GM12801 (cell line): ENCODE results near the gene TSPAN31.

Experiments
- TF ChIP-seq, protein P1 (sequence below): IDR thresholded peaks from one replicate; pipeline ENCODE4 v1.5.1; 2011; ENCODE audit warnings: control low read depth; ENCODE audit not compliant: insufficient read length; ENCODE audit errors: extremely low read depth

The TSPAN31 gene

DNA sequence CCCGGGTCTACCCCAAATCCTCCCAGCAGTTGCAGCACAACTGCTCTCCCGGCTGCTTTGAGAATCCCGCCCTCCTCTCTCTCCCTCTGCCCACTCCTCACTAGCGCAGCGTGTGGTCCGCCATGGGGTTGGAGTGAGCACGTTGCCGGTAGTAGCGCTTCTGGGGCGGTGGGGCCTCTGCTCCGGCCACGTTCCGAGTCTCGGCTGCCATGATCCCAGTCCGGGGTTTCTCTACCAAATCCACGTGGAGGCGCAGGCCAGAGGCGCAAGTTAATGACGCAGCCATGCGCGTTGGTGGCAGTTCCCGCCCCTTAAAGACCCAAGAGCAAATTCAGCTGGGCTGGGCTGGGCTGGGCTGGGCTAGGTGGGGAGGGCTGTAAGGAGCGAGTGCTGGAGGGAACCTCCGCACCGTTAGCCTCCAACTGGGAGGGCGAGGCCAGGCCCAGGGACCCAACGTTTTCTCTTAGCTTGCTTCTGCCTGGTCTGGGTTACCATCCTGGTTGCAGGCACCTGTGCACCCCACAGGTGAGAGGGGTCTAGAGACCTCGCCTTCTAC is 27.1 kb downstream of the TSPAN31 start, which contains the start of gene METTL1:
Gene METTL1, minus strand, starts transcription at position 233 of the 556 bp plus-strand sequence. Its CDS starts 22 bp downstream, at position 211.
- TF ChIP-seq, protein P1, sequence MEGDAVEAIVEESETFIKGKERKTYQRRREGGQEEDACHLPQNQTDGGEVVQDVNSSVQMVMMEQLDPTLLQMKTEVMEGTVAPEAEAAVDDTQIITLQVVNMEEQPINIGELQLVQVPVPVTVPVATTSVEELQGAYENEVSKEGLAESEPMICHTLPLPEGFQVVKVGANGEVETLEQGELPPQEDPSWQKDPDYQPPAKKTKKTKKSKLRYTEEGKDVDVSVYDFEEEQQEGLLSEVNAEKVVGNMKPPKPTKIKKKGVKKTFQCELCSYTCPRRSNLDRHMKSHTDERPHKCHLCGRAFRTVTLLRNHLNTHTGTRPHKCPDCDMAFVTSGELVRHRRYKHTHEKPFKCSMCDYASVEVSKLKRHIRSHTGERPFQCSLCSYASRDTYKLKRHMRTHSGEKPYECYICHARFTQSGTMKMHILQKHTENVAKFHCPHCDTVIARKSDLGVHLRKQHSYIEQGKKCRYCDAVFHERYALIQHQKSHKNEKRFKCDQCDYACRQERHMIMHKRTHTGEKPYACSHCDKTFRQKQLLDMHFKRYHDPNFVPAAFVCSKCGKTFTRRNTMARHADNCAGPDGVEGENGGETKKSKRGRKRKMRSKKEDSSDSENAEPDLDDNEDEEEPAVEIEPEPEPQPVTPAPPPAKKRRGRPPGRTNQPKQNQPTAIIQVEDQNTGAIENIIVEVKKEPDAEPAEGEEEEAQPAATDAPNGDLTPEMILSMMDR, result no peak

DNA sequence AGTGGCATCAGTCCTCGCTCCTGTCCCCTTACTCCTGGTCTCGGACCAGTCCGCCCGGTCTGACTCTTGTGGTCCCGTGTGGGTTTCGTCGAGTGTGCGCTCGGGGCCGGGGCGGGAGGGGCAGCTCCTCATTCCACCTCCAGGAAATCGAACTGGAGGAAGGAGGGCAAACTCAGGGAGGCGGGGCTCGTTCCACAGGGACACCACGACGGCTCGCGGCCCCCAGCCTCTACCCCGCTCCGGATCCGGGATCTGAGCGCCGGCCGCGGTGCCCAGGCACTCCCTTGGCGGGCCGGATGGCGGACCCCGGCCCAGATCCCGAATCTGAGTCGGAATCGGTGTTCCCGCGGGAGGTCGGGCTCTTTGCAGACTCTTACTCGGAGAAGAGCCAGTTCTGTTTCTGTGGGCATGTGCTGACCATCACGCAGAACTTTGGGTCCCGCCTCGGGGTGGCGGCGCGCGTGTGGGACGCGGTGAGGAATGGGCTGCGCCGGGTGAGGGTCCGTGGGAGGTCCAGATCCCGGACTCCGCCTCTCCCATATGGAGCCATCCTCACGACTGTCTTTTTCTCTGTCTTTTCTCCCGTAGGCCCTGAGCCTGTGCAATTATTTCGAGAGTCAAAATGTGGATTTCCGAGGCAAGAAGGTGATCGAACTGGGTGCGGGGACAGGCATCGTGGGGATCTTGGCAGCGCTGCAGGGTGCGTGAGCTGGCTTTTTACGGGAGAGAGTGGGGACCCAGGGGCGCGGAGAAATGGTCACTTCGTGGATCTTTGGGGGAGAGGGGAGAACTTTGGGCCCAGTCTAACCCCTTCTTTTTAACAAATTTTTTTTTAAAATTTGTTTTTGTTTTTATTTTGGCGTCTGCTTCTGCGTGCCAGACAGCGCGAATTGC is 27.8 kb downstream of the TSPAN31 start, which contains the start of gene EEF1AKMT3:
Gene EEF1AKMT3, plus strand, starts transcription at position 186 of the 894 bp plus-strand sequence. Its CDS starts 111 bp downstream, at position 297.
- TF ChIP-seq, protein P1, result no peak

DNA sequence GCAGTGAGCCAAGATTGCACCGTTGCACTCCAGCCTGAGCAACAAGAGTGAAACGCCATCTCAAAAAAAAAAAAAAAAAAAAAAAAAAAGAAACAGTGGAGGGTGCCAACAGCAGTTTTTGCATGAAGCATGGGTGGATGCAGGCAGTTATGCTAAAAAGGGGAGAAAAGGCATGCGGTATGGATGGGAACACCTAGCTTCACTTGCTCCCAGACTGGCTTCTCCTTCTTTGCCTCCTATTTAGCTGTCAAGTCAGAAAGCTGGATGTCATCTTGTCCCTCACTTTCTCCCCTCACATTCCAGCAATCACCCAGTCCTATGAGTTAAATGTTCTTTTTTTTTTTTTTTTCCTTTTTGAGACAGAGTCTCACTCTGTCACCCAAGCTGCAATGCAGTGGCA is 30.2 kb downstream of the TSPAN31 start:
- TF ChIP-seq, protein P1, result no peak

DNA sequence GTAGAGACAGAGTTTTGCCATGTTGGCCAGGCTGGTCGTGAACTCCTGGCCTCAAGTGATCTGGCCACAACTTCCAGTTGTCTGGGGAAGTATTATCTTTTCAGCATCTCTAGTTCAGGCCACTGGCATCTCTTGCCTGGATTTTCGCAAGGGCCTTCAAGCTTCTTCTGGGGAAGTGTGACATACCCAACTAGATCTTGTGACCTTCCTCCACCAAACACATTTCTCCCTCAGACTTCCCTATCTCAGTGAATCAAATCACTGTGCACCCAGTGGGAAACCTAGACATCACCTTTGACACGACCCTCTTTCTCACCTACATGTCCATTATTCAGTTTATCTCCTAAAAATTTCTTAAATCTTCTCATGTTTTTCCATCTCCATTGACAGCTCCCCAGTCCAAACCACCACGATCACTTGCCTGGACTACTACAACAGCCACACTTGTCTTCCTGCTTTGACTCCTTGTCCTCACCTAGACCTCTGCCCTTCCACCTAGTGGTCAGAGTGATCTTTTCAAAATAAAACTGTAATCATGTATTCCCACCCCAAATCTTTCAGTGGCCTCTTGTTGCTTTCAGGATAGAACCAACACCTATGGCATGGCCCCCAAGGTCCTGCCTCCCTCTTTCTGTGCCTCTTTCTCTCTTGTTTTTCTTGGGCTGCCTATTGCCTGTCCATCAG is 30.9 kb downstream of the TSPAN31 start:
- TF ChIP-seq, protein P1, result no peak

DNA sequence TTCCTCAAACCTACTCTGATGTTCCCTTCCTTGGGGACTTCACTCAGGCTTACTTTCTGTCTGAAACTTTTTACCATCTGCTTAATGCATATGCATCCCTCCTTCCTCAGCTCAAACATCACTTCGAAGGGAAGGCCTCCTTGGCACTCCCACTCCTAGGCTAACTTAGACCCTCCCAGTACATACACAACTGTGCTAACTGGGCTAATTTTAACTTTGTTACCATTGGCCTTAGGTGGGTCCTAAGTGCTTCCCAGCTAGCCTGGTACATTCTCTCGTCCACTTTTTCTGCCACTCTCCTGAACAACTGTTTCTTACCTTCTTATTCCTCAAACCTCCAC is 31.4 kb downstream of the TSPAN31 start:
- TF ChIP-seq, protein P1, result no peak

DNA sequence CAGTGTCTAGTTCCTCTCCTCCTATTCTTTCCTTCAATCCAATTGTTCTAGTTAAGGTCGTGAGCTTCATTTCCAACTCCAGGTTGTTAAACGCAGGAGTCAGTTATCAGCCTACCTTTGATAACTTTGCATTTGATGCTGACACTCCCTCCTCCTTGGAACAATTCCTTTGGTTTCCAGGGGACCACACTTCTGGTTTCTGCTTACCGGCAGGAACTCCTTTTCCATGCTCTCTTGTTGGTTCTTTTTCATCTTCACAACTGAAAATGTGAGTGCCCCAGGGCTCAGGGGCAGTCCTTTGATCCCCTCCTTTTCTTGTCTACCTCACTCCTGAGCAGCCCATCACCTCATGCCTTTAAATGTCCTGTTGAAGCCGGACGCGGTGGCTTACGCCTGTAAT is 32.5 kb downstream of the TSPAN31 start:
- TF ChIP-seq, protein P1, result no peak

DNA sequence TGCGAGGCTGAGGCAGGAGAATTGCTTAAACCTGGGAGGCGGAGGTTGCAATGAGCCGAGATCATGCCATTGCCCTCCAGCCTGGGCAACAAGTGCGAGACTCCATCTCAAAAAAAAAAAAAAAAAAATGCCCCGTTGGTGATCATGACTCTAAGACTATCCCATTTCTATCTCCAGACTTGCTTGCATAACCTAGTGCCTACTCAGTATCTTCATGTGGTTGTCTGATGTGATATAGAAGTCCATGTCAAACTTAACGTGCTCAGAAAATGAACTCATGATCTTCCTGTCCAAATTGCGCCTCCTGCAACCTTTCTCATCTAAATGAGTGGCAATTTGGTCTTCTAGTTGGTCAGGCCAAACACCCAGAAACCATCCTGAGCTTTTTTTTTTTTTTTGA is 33.1 kb downstream of the TSPAN31 start:
- TF ChIP-seq, protein P1, result no peak
